HCT116 (cell line): ENCODE measurements around the gene ADAMTS19. TPM values are rescaled to one million over a fixed set of nuclear protein-coding genes. Genes with fewer than 3 reads are reported as not detected.

Experiments
- ATAC-seq: fragments of 200-7000 bp; cut with Tn5 transposase; 2 replicates; pipeline ENCODE4 v1.9.1; 2020; ENCODE audit warnings: mild to moderate bottlenecking, moderate library complexity
- BruUV-seq: library from RNA; stranded (reverse); fragments of 400-500 nt; replicated peaks from 2 replicates; lab custom pipeline; 2021; lab: Mats Ljungman, UMichigan
- CTCF ChIA-PET: fragments of 300-600 bp; sonication (Branson Sonifier 250); formaldehyde crosslinking; loops from one replicate; lab custom pipeline; 2021; ENCODE audit warnings: antibody characterized with exemption; lab: Charles Lee
- POLR2A ChIA-PET: fragments of 300-600, 350-600 bp; sonication (Branson Sonifier 250); formaldehyde crosslinking; loops from one replicate; lab custom pipeline; 2021; ENCODE audit warnings: antibody characterized with exemption; lab: Charles Lee
- RAD21 ChIA-PET, 2 experiments: fragments of 300-600 bp; sonication (Branson Sonifier 250); formaldehyde crosslinking; loops; one replicate each; lab custom pipeline; 2023; ENCODE audit warnings: low total read pairs in 2 of 2; ENCODE audit not compliant: uncharacterized antibody in 2 of 2, unreplicated experiment in 2 of 2, low non-redundant PET in 1 of 2; lab: Charles Lee
- DNase-seq: peaks from one replicate; pipeline ENCODE4 v3.0.0-alpha.2; 2010; ENCODE audit warnings: low read depth, low spot score
- H2AFZ ChIP-seq: fragments of 200-600 bp; shearing (Covaris generic), sonication (generic); 2 replicates; pipeline ENCODE4 v1.6.1; 2017; ENCODE audit warnings: low read depth, mixed run types, mixed read lengths, antibody characterized with exemption, low read length; ENCODE audit not compliant: poor library complexity, severe bottlenecking
- H3K27ac ChIP-seq: 2 replicates; pipeline ENCODE4 v1.5.1; 2012; ENCODE audit warnings: low read depth, low read length
- H3K27me3 ChIP-seq: fragments of 200-600 bp; sonication (generic); 2 replicates; pipeline ENCODE4 v1.6.1; 2016; ENCODE audit warnings: mixed run types, low read length, mixed read lengths; ENCODE audit not compliant: insufficient read depth
- H3K36me3 ChIP-seq, 2 experiments: fragments of 200-500 bp in 1 of 2; fragments of 200-600 bp in 1 of 2; sonication (Bioruptor generic) in 1 of 2; sonication (generic) in 1 of 2; 2 replicates each; pipeline versions ENCODE4 v1.5.1 to v1.6.1; 2014 to 2016; ENCODE audit warnings: low read length in 2 of 2, inconsistent platforms in 1 of 2, mixed read lengths in 1 of 2, mixed run types in 1 of 2; ENCODE audit not compliant: insufficient read depth in 2 of 2, control insufficient read depth in 1 of 2
- H3K4me1 ChIP-seq, 2 experiments: fragments of 200-600 bp in 1 of 2; sonication (generic) in 1 of 2; 2 replicates each; pipeline versions ENCODE4 v1.5.1 to v1.6.1; 2012 to 2017; ENCODE audit warnings: low read length in 2 of 2, inconsistent platforms in 1 of 2, mild to moderate bottlenecking in 1 of 2, mixed read lengths in 1 of 2, mixed run types in 1 of 2, moderate library complexity in 1 of 2; ENCODE audit not compliant: insufficient read depth in 2 of 2, control insufficient read depth in 1 of 2
- H3K4me2 ChIP-seq: fragments of 200-600 bp; sonication (generic); 2 replicates; pipeline ENCODE4 v1.6.1; 2017; ENCODE audit warnings: mixed run types, low read length, mixed read lengths
- H3K4me3 ChIP-seq, 2 experiments: fragments of 200-600 bp in 1 of 2; sonication (generic) in 1 of 2; replicated peaks in 1 of 2; 2 replicates each; pipeline ENCODE4 v1.5.1; 2011 to 2016; ENCODE audit warnings: low read length in 2 of 2, control low read depth in 1 of 2, low read depth in 1 of 2, mild to moderate bottlenecking in 1 of 2, mixed read lengths in 1 of 2, mixed run types in 1 of 2
- H3K79me2 ChIP-seq: fragments of 200-600 bp; sonication (generic); 2 replicates; pipeline ENCODE4 v1.6.1; 2017; ENCODE audit warnings: mild to moderate bottlenecking, mixed run types, low read length, moderate library complexity, mixed read lengths; ENCODE audit not compliant: insufficient read depth
- H3K9ac ChIP-seq: fragments of 200-600 bp; sonication (generic); 2 replicates; pipeline ENCODE4 v1.6.1; 2016; ENCODE audit warnings: low read length, mixed read lengths
- H3K9me2 ChIP-seq: fragments of 200-600 bp; sonication (generic), shearing (Covaris generic); 2 replicates; pipeline ENCODE4 v1.6.1; 2017; ENCODE audit warnings: mixed run types, mild to moderate bottlenecking, moderate library complexity; ENCODE audit not compliant: insufficient read depth
- H3K9me3 ChIP-seq, 2 experiments: fragments of 200-500 bp in 1 of 2; fragments of 200-600 bp in 1 of 2; sonication (Bioruptor generic) in 1 of 2; sonication (generic) in 1 of 2; 2 replicates each; pipeline ENCODE4 v1.6.1; 2014 to 2017; ENCODE audit warnings: low read length in 2 of 2, mixed read lengths in 2 of 2, inconsistent platforms in 1 of 2, low read depth in 1 of 2, mild to moderate bottlenecking in 1 of 2, mixed run types in 1 of 2, moderate library complexity in 1 of 2; ENCODE audit not compliant: control insufficient read depth in 1 of 2, insufficient read depth in 1 of 2
- H4K20me1 ChIP-seq: fragments of 200-600 bp; sonication (generic), shearing (Covaris generic); 2 replicates; pipeline ENCODE4 v1.6.1; 2017; ENCODE audit warnings: mixed run types, mild to moderate bottlenecking, moderate library complexity; ENCODE audit not compliant: insufficient read depth
- ATF3 ChIP-seq: IDR thresholded peaks from 2 replicates; pipeline ENCODE4 v1.6.1; 2012
- CBX3 ChIP-seq: IDR thresholded peaks from 2 replicates; pipeline ENCODE4 v1.6.1; 2012; ENCODE audit warnings: low read depth
- CTCF ChIP-seq, 3 experiments: fragments of 200-600 bp in 1 of 3; sonication (generic) in 1 of 3; IDR thresholded peaks in 2 of 3; conservative IDR thresholded peaks in 1 of 3; 2 replicates each; pipeline ENCODE4 v1.5.1; 2012 to 2017; ENCODE audit warnings: low read depth in 2 of 3, low read length in 2 of 3, antibody characterized with exemption in 1 of 3, borderline replicate concordance in 1 of 3, control low read depth in 1 of 3, mild to moderate bottlenecking in 1 of 3, mixed read lengths in 1 of 3, mixed run types in 1 of 3, moderate library complexity in 1 of 3; ENCODE audit not compliant: insufficient read depth in 1 of 3
- EGR1 ChIP-seq: IDR thresholded peaks from 2 replicates; pipeline ENCODE4 v1.6.1; 2012; ENCODE audit warnings: low read depth
- ELF1 ChIP-seq: IDR thresholded peaks from 2 replicates; pipeline ENCODE4 v1.6.1; 2012; ENCODE audit warnings: low read depth, borderline replicate concordance
- EZH2 ChIP-seq: fragments of 200-600 bp; sonication (generic); IDR thresholded peaks from 2 replicates; pipeline ENCODE4 v1.6.1; 2017; ENCODE audit warnings: antibody characterized with exemption, mixed run types
- EZH2phosphoT487 ChIP-seq: fragments of 200-600 bp; IDR thresholded peaks from 2 replicates; pipeline ENCODE4 v1.6.1; 2018; ENCODE audit warnings: antibody characterized with exemption, borderline replicate concordance
- FOSL1 ChIP-seq: IDR thresholded peaks from 2 replicates; pipeline ENCODE4 v1.6.1; 2012; ENCODE audit warnings: low read depth
- JUND ChIP-seq: IDR thresholded peaks from 2 replicates; pipeline ENCODE4 v1.6.1; 2012
- MAX ChIP-seq: IDR thresholded peaks from 2 replicates; pipeline ENCODE4 v1.6.1; 2012
- POLR2A ChIP-seq: IDR thresholded peaks from 2 replicates; pipeline ENCODE4 v1.7.0; 2011; ENCODE audit warnings: borderline replicate concordance; ENCODE audit not compliant: insufficient read depth, insufficient read length; ENCODE audit errors: extremely low read depth
- POLR2AphosphoS5 ChIP-seq: IDR thresholded peaks from 2 replicates; pipeline ENCODE4 v1.6.1; 2011; ENCODE audit warnings: mild to moderate bottlenecking, low read depth, low read length, moderate library complexity
- RAD21 ChIP-seq: IDR thresholded peaks from 2 replicates; pipeline ENCODE4 v1.6.1; 2012; ENCODE audit warnings: low read depth, mild to moderate bottlenecking
- REST ChIP-seq: IDR thresholded peaks from 2 replicates; pipeline ENCODE4 v1.6.1; 2012; ENCODE audit warnings: low read depth
- SIN3A ChIP-seq: IDR thresholded peaks from 2 replicates; pipeline ENCODE4 v1.6.1; 2012; ENCODE audit warnings: low read depth
- YY1 ChIP-seq: IDR thresholded peaks from 2 replicates; pipeline ENCODE4 v1.6.1; 2011; ENCODE audit warnings: low read length, low read depth, moderate library complexity, mild to moderate bottlenecking; ENCODE audit not compliant: insufficient replicate concordance; ENCODE audit errors: extremely low read depth
- ZBTB33 ChIP-seq: IDR thresholded peaks from 2 replicates; pipeline ENCODE4 v1.6.1; 2011; ENCODE audit warnings: mild to moderate bottlenecking, low read length, moderate library complexity; ENCODE audit not compliant: insufficient replicate concordance; ENCODE audit errors: extremely low read depth
- ZNF274 ChIP-seq: fragments of 200-500 bp; sonication (Bioruptor generic); IDR thresholded peaks from 2 replicates; pipeline ENCODE4 v1.6.1; 2014; ENCODE audit warnings: mild to moderate bottlenecking, low read depth, low read length, inconsistent platforms
- intact Hi-C: fragments of 100-400 bp; cut with micrococcal nuclease; formaldehyde crosslinking; loops from 2 replicates; pipeline ENCODE4 v1.10.0; 2022
- total RNA-seq: library from RNA; stranded (reverse); gene quantifications from one replicate; pipeline ENCODE4 v1.2.1, GENCODE V29; 2021; ENCODE audit not compliant: unreplicated experiment

ADAMTS19 gene
- total RNA-seq, 1 experiment from 2014 or later: not detected

GRCh38 chr5:129454461-129454860, 5.6 kb upstream of the ADAMTS19 start (continued):
- TF ChIP-seq POLR2AphosphoS5: no peak
- TF ChIP-seq ATF3: no peak

- no peaks in the 10 kb centered on the region for H3K4me1 ChIP-seq
- no peak overlapping the region for H3K9ac ChIP-seq
- H3K27ac ChIP-seq: no peak overlapping the region
- no peak overlapping the region for H3K4me3 ChIP-seq
- ATAC-seq (no peak), DNase-seq (no peak)
- RAD21 ChIA-PET: no interaction called here
- H3K4me2 ChIP-seq: no peak overlapping the region
- POLR2A ChIA-PET: no interaction called here
- no peaks in the 10 kb centered on the region for H3K36me3 ChIP-seq
- BruUV-seq: no TSS peak
- H3K9me3 ChIP-seq: no peaks in the 10 kb centered on the region
- CTCF ChIA-PET: no interaction called here
- H4K20me1 ChIP-seq: no peaks in the 10 kb centered on the region
- no peaks in the 10 kb centered on the region for H3K27me3 ChIP-seq
- H3K9me2 ChIP-seq: 0 out of 2 replicates have a peak, but pooled peaks cover 4% of the 10 kb centered on the region
- no peak overlapping the region for H2AFZ ChIP-seq
- intact Hi-C loops: no loop called here
- H3K79me2 ChIP-seq: no peaks in the 10 kb centered on the region
- TF ChIP-seq CBX3 (no peak), ATF3 (no peak), JUND (no peak), CTCF (IDR thresholded peaks at IDR 0.05 in 2 of 3, conservative IDR thresholded peaks at IDR 0.05 in 1 of 3; ENCODE audit: borderline replicate concordance in 1 of 3, insufficient read depth in 1 of 3, low read depth in 2 of 3, low read length in 2 of 3) (no peak), EZH2 (no peak), YY1 (no peak), ELF1 (no peak), MAX (no peak), SIN3A (no peak), FOSL1 (no peak), RAD21 (no peak), REST (no peak), POLR2AphosphoS5 (no peak), EZH2phosphoT487 (no peak), EGR1 (no peak), ZBTB33 (no peak), POLR2A (no peak), ZNF274 (no peak)
Measured at GRCh38 chr5:129459450-129459776, 685 bp upstream of the ADAMTS19 start.
